HCT116 (cell line): Measurements from ENCODE around the gene PRKCA. TPM values are rescaled to one million over a fixed set of nuclear protein-coding genes. Genes with fewer than 3 reads are reported as not detected.

Source experiments
- ATAC-seq: fragments of 200-7000 bp; cut with Tn5 transposase; 2 replicates; pipeline ENCODE4 v1.9.1; 2020; ENCODE audit warnings: mild to moderate bottlenecking, moderate library complexity
- BruUV-seq: library from RNA; stranded (reverse); fragments of 400-500 nt; replicated peaks from 2 replicates; lab custom pipeline; 2021; lab: Mats Ljungman, UMichigan
- CTCF ChIA-PET: fragments of 300-600 bp; sonication (Branson Sonifier 250); formaldehyde crosslinking; loops from one replicate; lab custom pipeline; 2021; ENCODE audit warnings: antibody characterized with exemption; lab: Charles Lee
- POLR2A ChIA-PET: fragments of 300-600, 350-600 bp; sonication (Branson Sonifier 250); formaldehyde crosslinking; loops from one replicate; lab custom pipeline; 2021; ENCODE audit warnings: antibody characterized with exemption; lab: Charles Lee
- RAD21 ChIA-PET, 2 experiments: fragments of 300-600 bp; sonication (Branson Sonifier 250); formaldehyde crosslinking; loops; one replicate each; lab custom pipeline; 2023; ENCODE audit warnings: low total read pairs in 2 of 2; ENCODE audit not compliant: uncharacterized antibody in 2 of 2, unreplicated experiment in 2 of 2, low non-redundant PET in 1 of 2; lab: Charles Lee
- DNase-seq: peaks from one replicate; pipeline ENCODE4 v3.0.0-alpha.2; 2010; ENCODE audit warnings: low read depth, low spot score
- H2AFZ ChIP-seq: fragments of 200-600 bp; shearing (Covaris generic), sonication (generic); 2 replicates; pipeline ENCODE4 v1.6.1; 2017; ENCODE audit warnings: low read depth, mixed run types, mixed read lengths, antibody characterized with exemption, low read length; ENCODE audit not compliant: poor library complexity, severe bottlenecking
- H3K27ac ChIP-seq: 2 replicates; pipeline ENCODE4 v1.5.1; 2012; ENCODE audit warnings: low read depth, low read length
- H3K27me3 ChIP-seq: fragments of 200-600 bp; sonication (generic); 2 replicates; pipeline ENCODE4 v1.6.1; 2016; ENCODE audit warnings: mixed run types, low read length, mixed read lengths; ENCODE audit not compliant: insufficient read depth
- H3K36me3 ChIP-seq, 2 experiments: fragments of 200-500 bp in 1 of 2; fragments of 200-600 bp in 1 of 2; sonication (Bioruptor generic) in 1 of 2; sonication (generic) in 1 of 2; 2 replicates each; pipeline versions ENCODE4 v1.5.1 to v1.6.1; 2014 to 2016; ENCODE audit warnings: low read length in 2 of 2, inconsistent platforms in 1 of 2, mixed read lengths in 1 of 2, mixed run types in 1 of 2; ENCODE audit not compliant: insufficient read depth in 2 of 2, control insufficient read depth in 1 of 2
- H3K4me1 ChIP-seq, 2 experiments: fragments of 200-600 bp in 1 of 2; sonication (generic) in 1 of 2; 2 replicates each; pipeline versions ENCODE4 v1.5.1 to v1.6.1; 2012 to 2017; ENCODE audit warnings: low read length in 2 of 2, inconsistent platforms in 1 of 2, mild to moderate bottlenecking in 1 of 2, mixed read lengths in 1 of 2, mixed run types in 1 of 2, moderate library complexity in 1 of 2; ENCODE audit not compliant: insufficient read depth in 2 of 2, control insufficient read depth in 1 of 2
- H3K4me2 ChIP-seq: fragments of 200-600 bp; sonication (generic); 2 replicates; pipeline ENCODE4 v1.6.1; 2017; ENCODE audit warnings: mixed run types, low read length, mixed read lengths
- H3K4me3 ChIP-seq, 2 experiments: fragments of 200-600 bp in 1 of 2; sonication (generic) in 1 of 2; replicated peaks in 1 of 2; 2 replicates each; pipeline ENCODE4 v1.5.1; 2011 to 2016; ENCODE audit warnings: low read length in 2 of 2, control low read depth in 1 of 2, low read depth in 1 of 2, mild to moderate bottlenecking in 1 of 2, mixed read lengths in 1 of 2, mixed run types in 1 of 2
- H3K79me2 ChIP-seq: fragments of 200-600 bp; sonication (generic); 2 replicates; pipeline ENCODE4 v1.6.1; 2017; ENCODE audit warnings: mild to moderate bottlenecking, mixed run types, low read length, moderate library complexity, mixed read lengths; ENCODE audit not compliant: insufficient read depth
- H3K9ac ChIP-seq: fragments of 200-600 bp; sonication (generic); 2 replicates; pipeline ENCODE4 v1.6.1; 2016; ENCODE audit warnings: low read length, mixed read lengths
- H3K9me2 ChIP-seq: fragments of 200-600 bp; sonication (generic), shearing (Covaris generic); 2 replicates; pipeline ENCODE4 v1.6.1; 2017; ENCODE audit warnings: mixed run types, mild to moderate bottlenecking, moderate library complexity; ENCODE audit not compliant: insufficient read depth
- H3K9me3 ChIP-seq, 2 experiments: fragments of 200-500 bp in 1 of 2; fragments of 200-600 bp in 1 of 2; sonication (Bioruptor generic) in 1 of 2; sonication (generic) in 1 of 2; 2 replicates each; pipeline ENCODE4 v1.6.1; 2014 to 2017; ENCODE audit warnings: low read length in 2 of 2, mixed read lengths in 2 of 2, inconsistent platforms in 1 of 2, low read depth in 1 of 2, mild to moderate bottlenecking in 1 of 2, mixed run types in 1 of 2, moderate library complexity in 1 of 2; ENCODE audit not compliant: control insufficient read depth in 1 of 2, insufficient read depth in 1 of 2
- H4K20me1 ChIP-seq: fragments of 200-600 bp; sonication (generic), shearing (Covaris generic); 2 replicates; pipeline ENCODE4 v1.6.1; 2017; ENCODE audit warnings: mixed run types, mild to moderate bottlenecking, moderate library complexity; ENCODE audit not compliant: insufficient read depth
- CBX3 ChIP-seq: IDR thresholded peaks from 2 replicates; pipeline ENCODE4 v1.6.1; 2012; ENCODE audit warnings: low read depth
- EGR1 ChIP-seq: IDR thresholded peaks from 2 replicates; pipeline ENCODE4 v1.6.1; 2012; ENCODE audit warnings: low read depth
- POLR2A ChIP-seq: IDR thresholded peaks from 2 replicates; pipeline ENCODE4 v1.7.0; 2011; ENCODE audit warnings: borderline replicate concordance; ENCODE audit not compliant: insufficient read depth, insufficient read length; ENCODE audit errors: extremely low read depth
- SIN3A ChIP-seq: IDR thresholded peaks from 2 replicates; pipeline ENCODE4 v1.6.1; 2012; ENCODE audit warnings: low read depth
- SRF ChIP-seq: IDR thresholded peaks from 2 replicates; pipeline ENCODE4 v1.6.1; 2012; ENCODE audit warnings: low read depth
- ZFX ChIP-seq: fragments of 450-650 bp; IDR thresholded peaks from 2 replicates; pipeline ENCODE4 v1.6.1; 2017
- intact Hi-C: fragments of 100-400 bp; cut with micrococcal nuclease; formaldehyde crosslinking; loops from 2 replicates; pipeline ENCODE4 v1.10.0; 2022
- total RNA-seq: library from RNA; stranded (reverse); gene quantifications from one replicate; pipeline ENCODE4 v1.2.1, GENCODE V29; 2021; ENCODE audit not compliant: unreplicated experiment
- TF ChIP-seq, protein P1 (sequence below): IDR thresholded peaks from 2 replicates; pipeline ENCODE4 v1.6.1; 2012
- TF ChIP-seq, protein P2 (sequence below): IDR thresholded peaks from 2 replicates; pipeline ENCODE4 v1.6.1; 2012
- TF ChIP-seq, protein P3 (sequence below): IDR thresholded peaks from 2 replicates; pipeline ENCODE4 v1.6.1; 2012; ENCODE audit warnings: low read depth

PRKCA gene
- total RNA-seq, 1 experiment from 2014 or later = 18.8 TPM

DNA sequence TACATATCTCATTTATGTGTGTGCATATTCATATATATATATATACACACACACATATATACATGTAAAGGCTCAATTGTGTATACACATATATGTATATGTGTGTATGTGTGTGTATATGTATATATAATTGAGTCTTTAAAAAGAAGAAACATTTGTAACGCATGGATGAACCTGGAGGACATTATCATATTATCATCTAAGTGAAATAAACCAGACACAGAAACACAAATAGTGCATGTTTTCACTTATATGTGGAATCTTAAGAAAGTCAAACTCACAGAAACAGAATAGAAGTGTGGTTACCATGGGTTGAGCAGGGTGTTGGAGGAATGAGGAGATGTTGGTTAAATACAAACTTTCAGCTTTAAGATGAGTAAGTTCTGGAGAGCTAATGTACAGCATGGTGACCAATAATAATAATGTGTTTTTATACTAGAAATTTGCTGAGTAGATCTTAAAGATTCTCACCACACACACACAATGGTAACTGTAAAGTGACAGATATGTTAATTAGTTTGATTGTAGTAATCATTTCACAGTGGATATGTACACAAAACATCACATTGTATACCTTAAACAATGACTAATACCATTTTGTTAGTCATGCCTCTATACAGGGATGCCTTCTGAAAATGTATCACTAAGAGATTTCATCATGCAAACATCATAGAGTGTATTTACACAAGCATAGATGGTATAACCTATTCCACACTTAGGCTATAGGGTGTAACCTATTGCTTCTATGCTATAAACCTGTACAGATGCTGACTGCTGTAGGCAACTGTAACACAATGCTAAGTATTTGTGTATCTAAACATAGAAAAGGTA lies 399.9 kb downstream of the PRKCA start:
- intact Hi-C loops = no loop called here
- no peak overlapping the region for H3K27ac ChIP-seq
- H3K9ac ChIP-seq = no peak overlapping the region
- H3K4me2 ChIP-seq = no peak overlapping the region
- H3K27me3 ChIP-seq = no peaks in the 10 kb centered on the region
- H2AFZ ChIP-seq = no peak overlapping the region
- no peaks in the 10 kb centered on the region for H3K9me2 ChIP-seq
- no peak overlapping the region for H3K4me3 ChIP-seq
- H3K36me3 ChIP-seq = no peaks in the 10 kb centered on the region
- TF ChIP-seq POLR2A (no peak), ZFX (no peak), SRF (no peak), EGR1 (no peak), CBX3 (no peak), SIN3A (no peak)
- TF ChIP-seq, protein P1, sequence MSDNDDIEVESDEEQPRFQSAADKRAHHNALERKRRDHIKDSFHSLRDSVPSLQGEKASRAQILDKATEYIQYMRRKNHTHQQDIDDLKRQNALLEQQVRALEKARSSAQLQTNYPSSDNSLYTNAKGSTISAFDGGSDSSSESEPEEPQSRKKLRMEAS = no peak
- TF ChIP-seq, protein P2, sequence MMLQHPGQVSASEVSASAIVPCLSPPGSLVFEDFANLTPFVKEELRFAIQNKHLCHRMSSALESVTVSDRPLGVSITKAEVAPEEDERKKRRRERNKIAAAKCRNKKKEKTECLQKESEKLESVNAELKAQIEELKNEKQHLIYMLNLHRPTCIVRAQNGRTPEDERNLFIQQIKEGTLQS = no peak
- no peaks in the 10 kb centered on the region for H3K79me2 ChIP-seq
- ATAC-seq (peak; percentile 22; the same call in 1 of the 2 replicates), DNase-seq (no peak)
- ChIA-PET RAD21 (no interaction called here), POLR2A (no interaction called here), CTCF (no interaction called here)
- H4K20me1 ChIP-seq = no peaks in the 10 kb centered on the region
- H3K4me1 ChIP-seq = no peaks in the 10 kb centered on the region; a peak in 1 of 4 replicates
- BruUV-seq = no TSS peak
- H3K9me3 ChIP-seq = no peaks in the 10 kb centered on the region

DNA sequence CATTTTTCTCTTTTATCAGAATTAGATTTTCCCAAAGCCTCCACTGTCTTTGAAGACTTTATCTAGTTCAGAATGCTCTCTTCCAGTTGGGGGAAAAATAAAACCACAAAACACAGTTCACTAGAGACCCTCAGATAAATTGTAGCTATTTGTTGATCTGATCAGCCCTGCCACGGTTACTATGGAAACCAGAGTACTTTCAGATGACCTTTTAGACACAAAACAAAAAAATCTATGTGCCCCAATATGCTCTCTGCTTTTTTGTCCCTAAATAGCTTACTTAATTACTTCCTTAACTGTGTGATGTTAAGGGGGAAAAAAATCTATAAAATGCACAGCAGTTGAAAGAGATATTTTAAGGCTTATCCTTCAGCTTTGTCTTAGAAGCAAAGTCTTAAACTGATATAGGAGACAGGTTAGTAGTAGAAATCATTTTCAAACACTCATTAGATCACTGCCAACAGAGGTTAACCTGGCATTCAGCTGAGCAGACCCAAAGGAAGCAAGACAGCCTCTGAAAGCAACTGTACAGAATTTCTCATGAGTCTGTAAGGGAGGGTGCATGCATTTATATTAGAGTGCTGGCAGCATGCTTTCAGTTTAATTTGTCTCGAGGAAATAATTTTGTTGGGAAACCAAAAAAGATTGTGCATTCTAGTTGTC lies 402.6 kb downstream of the PRKCA start:
- Histone ChIP-seq H3K79me2 (no peaks in the 10 kb centered on the region), H4K20me1 (no peaks in the 10 kb centered on the region), H2AFZ (no peak overlapping the region), H3K9me2 (no peaks in the 10 kb centered on the region), H3K4me1 (no peaks in the 10 kb centered on the region; a peak in 1 of 4 replicates), H3K9ac (no peak overlapping the region), H3K27ac (no peak overlapping the region), H3K4me2 (no peak overlapping the region), H3K27me3 (no peaks in the 10 kb centered on the region), H3K9me3 (no peaks in the 10 kb centered on the region), H3K36me3 (no peaks in the 10 kb centered on the region), H3K4me3 (no peak overlapping the region)
- CTCF ChIA-PET = interaction anchor here (1.0 kb wide), 1 partner anchor 9 kb away, joined by 3 read pairs; no protein-coding TSS in a partner anchor
- POLR2A ChIA-PET = no interaction called here
- DNase-seq = no peak
- RAD21 ChIA-PET = interaction anchor here in 1 of 2 experiments (0.6 kb wide), 1 partner anchor 134 kb away, joined by 3 read pairs; no protein-coding TSS in a partner anchor
- intact Hi-C loops = no loop called here
- ATAC-seq = no peak
- no TSS peak for BruUV-seq
- no peak for TF ChIP-seq POLR2A
- TF ChIP-seq SRF = no peak
- TF ChIP-seq, protein P3, sequence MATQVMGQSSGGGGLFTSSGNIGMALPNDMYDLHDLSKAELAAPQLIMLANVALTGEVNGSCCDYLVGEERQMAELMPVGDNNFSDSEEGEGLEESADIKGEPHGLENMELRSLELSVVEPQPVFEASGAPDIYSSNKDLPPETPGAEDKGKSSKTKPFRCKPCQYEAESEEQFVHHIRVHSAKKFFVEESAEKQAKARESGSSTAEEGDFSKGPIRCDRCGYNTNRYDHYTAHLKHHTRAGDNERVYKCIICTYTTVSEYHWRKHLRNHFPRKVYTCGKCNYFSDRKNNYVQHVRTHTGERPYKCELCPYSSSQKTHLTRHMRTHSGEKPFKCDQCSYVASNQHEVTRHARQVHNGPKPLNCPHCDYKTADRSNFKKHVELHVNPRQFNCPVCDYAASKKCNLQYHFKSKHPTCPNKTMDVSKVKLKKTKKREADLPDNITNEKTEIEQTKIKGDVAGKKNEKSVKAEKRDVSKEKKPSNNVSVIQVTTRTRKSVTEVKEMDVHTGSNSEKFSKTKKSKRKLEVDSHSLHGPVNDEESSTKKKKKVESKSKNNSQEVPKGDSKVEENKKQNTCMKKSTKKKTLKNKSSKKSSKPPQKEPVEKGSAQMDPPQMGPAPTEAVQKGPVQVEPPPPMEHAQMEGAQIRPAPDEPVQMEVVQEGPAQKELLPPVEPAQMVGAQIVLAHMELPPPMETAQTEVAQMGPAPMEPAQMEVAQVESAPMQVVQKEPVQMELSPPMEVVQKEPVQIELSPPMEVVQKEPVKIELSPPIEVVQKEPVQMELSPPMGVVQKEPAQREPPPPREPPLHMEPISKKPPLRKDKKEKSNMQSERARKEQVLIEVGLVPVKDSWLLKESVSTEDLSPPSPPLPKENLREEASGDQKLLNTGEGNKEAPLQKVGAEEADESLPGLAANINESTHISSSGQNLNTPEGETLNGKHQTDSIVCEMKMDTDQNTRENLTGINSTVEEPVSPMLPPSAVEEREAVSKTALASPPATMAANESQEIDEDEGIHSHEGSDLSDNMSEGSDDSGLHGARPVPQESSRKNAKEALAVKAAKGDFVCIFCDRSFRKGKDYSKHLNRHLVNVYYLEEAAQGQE = no peak
- TF ChIP-seq, protein P2 = no peak
